Measurements from ENCODE around the gene ID2. TPM values are rescaled to one million over a fixed set of nuclear protein-coding genes. Genes with fewer than 3 reads are reported as not detected.

Gene ID2
- polyA plus RNA-seq, 3 donors: 282 to 2,821 (median 295) TPM

- H3K9me3 Mint-ChIP-seq: peaks cover 0 to 8% (median 2%) of the 10 kb centered on the region in 7 donors
- peak overlapping the region; percentile 85 to 89 for H3K27ac ChIP-seq (ENCODE audit: low read depth in 1 of 2, low read length in 2 of 2)
- H3K27me3 ChIP-seq (ENCODE audit: control insufficient read depth in 2 of 2, insufficient read depth in 2 of 2, low read length in 2 of 2): peaks cover 1 to 17% of the 10 kb centered on the region in 2 donors
- no peak overlapping the region for H2AFZ ChIP-seq (ENCODE audit: insufficient read depth, low read depth, low read length, poor library complexity, severe bottlenecking)
- WGBS (ENCODE audit: insufficient coverage): 0% methylated on average over 15 of the region's 30 CpGs
- peak overlapping the region; percentile 93 for H3K4me2 ChIP-seq (replicated peaks; ENCODE audit: extremely low read depth, low read length, poor library complexity, severe bottlenecking)
- H3K4me3 ChIP-seq (replicated peaks in 1 of 3; ENCODE audit: low read depth in 2 of 3, low read length in 3 of 3): peak overlapping the region; percentile 93 to 96 (median 95)
- H3K4me3 Mint-ChIP-seq: peak overlapping the region; percentile 98 to 99
- peaks cover 10 to 17% of the 10 kb centered on the region in 2 donors for H3K36me3 Mint-ChIP-seq
- peaks cover 29% of the 10 kb centered on the region for H4K20me1 ChIP-seq (ENCODE audit: insufficient read depth, low read length)
- peaks cover 36% of the 10 kb centered on the region for H3K79me2 ChIP-seq (ENCODE audit: insufficient read depth, low read length)
- no peaks in the 10 kb centered on the region for H3K36me3 ChIP-seq (replicated peaks in 1 of 2; ENCODE audit: control insufficient read depth in 1 of 2, insufficient read depth in 2 of 2, low read length in 2 of 2)
- intact Hi-C loops (cut with micrococcal nuclease): loop anchor here (5.0 to 10.0 kb wide), 9 partner anchors 101 to 1588 kb away; no protein-coding TSS in a partner anchor
- H3K27ac Mint-ChIP-seq: peak overlapping the region; percentile 93 to 98 (median 96)
- peak overlapping the region; percentile 89 for H3K9ac ChIP-seq (ENCODE audit: insufficient read depth, low read length, poor library complexity, severe bottlenecking)
- TF ChIP-seq CTCF (IDR thresholded peaks at IDR 0.05): no peak
- H3K27me3 Mint-ChIP-seq (ENCODE audit: low read depth in 3 of 3): peaks cover 11 to 25% (median 13%) of the 10 kb centered on the region in 3 donors
- no peaks in the 10 kb centered on the region for H3K9me3 ChIP-seq (replicated peaks in 1 of 2; ENCODE audit: control insufficient read depth in 1 of 2, insufficient read depth in 1 of 2, low read length in 2 of 2)
- H3K4me1 Mint-ChIP-seq: peaks cover 29% of the 10 kb centered on the region
- peak; percentile 38 to 50 (median 39) for DNase-seq
- peaks cover 28 to 40% of the 10 kb centered on the region in 2 donors for H3K4me1 ChIP-seq (ENCODE audit: control insufficient read depth in 1 of 2, insufficient read depth in 2 of 2, low read length in 2 of 2)
Observed at GRCh38 chr2:8682719-8683667, 1.1 kb downstream of the ID2 start.

GRCh38 chr2:8684540-8684877, 2.7 kb downstream of the ID2 start:
- Mint-ChIP-seq H3K4me1 (peaks cover 21% of the 10 kb centered on the region), H3K27ac (peak overlapping the region; percentile 80 to 94 (median 92)), H3K36me3 (peaks cover 9 to 14% of the 10 kb centered on the region in 2 donors), H3K4me3 (peak overlapping the region; percentile 94 to 99), H3K9me3 (peaks cover 0 to 4% (median 2%) of the 10 kb centered on the region in 7 donors), H3K27me3 (ENCODE audit: low read depth in 3 of 3) (peaks cover 4 to 11% (median 5%) of the 10 kb centered on the region in 3 donors)
- Histone ChIP-seq H3K9ac (ENCODE audit: insufficient read depth, low read length, poor library complexity, severe bottlenecking) (peak overlapping the region; percentile 87), H3K27me3 (ENCODE audit: control insufficient read depth in 2 of 2, insufficient read depth in 2 of 2, low read length in 2 of 2) (peaks cover 0 to 8% of the 10 kb centered on the region in 2 donors), H3K4me2 (replicated peaks; ENCODE audit: extremely low read depth, low read length, poor library complexity, severe bottlenecking) (peak overlapping the region; percentile 93), H3K9me3 (replicated peaks in 1 of 2; ENCODE audit: control insufficient read depth in 1 of 2, insufficient read depth in 1 of 2, low read length in 2 of 2) (no peaks in the 10 kb centered on the region), H3K27ac (ENCODE audit: low read depth in 1 of 2, low read length in 2 of 2) (peak overlapping the region; percentile 49 to 74), H3K36me3 (replicated peaks in 1 of 2; ENCODE audit: control insufficient read depth in 1 of 2, insufficient read depth in 2 of 2, low read length in 2 of 2) (no peaks in the 10 kb centered on the region), H2AFZ (ENCODE audit: insufficient read depth, low read depth, low read length, poor library complexity, severe bottlenecking) (peak overlapping the region; percentile 84), H3K79me2 (ENCODE audit: insufficient read depth, low read length) (peaks cover 36% of the 10 kb centered on the region), H4K20me1 (ENCODE audit: insufficient read depth, low read length) (peaks cover 29% of the 10 kb centered on the region), H3K4me1 (ENCODE audit: control insufficient read depth in 1 of 2, insufficient read depth in 2 of 2, low read length in 2 of 2) (peaks cover 19 to 30% of the 10 kb centered on the region in 2 donors), H3K4me3 (replicated peaks in 1 of 3; ENCODE audit: low read depth in 2 of 3, low read length in 3 of 3) (peak overlapping the region; percentile 56 to 95 (median 93))
- WGBS (ENCODE audit: insufficient coverage): 61% methylated on average over 3 of the region's 3 CpGs
- intact Hi-C loops (cut with micrococcal nuclease): loop anchor here (5.0 to 10.0 kb wide), 9 partner anchors 102 to 1590 kb away; no protein-coding TSS in a partner anchor
- DNase-seq: peak; percentile 17 to 36 (median 35)
- TF ChIP-seq CTCF (IDR thresholded peaks at IDR 0.05): no peak

Measured in CD14-positive monocyte (primary cell).